Endothelial cell (in vitro differentiated cells): ENCODE measurements around the gene OPHN1. TPM values are rescaled to one million over a fixed set of nuclear protein-coding genes. Genes with fewer than 3 reads are reported as not detected.
A peak's percentile ranks its signal among the peaks of the same experiment; 100 is the strongest.

Source experiments
- DNase-seq: peaks from one replicate; pipeline ENCODE4 v3.0.0; 2021; ENCODE audit warnings: low spot score
- H3K27ac Mint-ChIP-seq: one replicate; pipeline ENCODE4 v1.8.0; 2021; ENCODE audit warnings: mixed read lengths, inconsistent platforms; ENCODE audit not compliant: unreplicated experiment
- H3K27me3 Mint-ChIP-seq: one replicate; pipeline ENCODE4 v1.8.0; 2021; ENCODE audit warnings: mild to moderate bottlenecking, moderate library complexity, mixed read lengths, inconsistent platforms; ENCODE audit not compliant: unreplicated experiment
- H3K36me3 Mint-ChIP-seq: one replicate; pipeline ENCODE4 v1.8.0; 2021; ENCODE audit warnings: mild to moderate bottlenecking, low read depth, mixed read lengths, inconsistent platforms; ENCODE audit not compliant: unreplicated experiment
- H3K4me1 Mint-ChIP-seq: one replicate; pipeline ENCODE4 v1.8.0; 2021; ENCODE audit warnings: mild to moderate bottlenecking, mixed read lengths, inconsistent platforms; ENCODE audit not compliant: unreplicated experiment
- H3K4me3 Mint-ChIP-seq: one replicate; pipeline ENCODE4 v1.8.0; 2021; ENCODE audit warnings: mild to moderate bottlenecking, mixed read lengths, inconsistent platforms; ENCODE audit not compliant: unreplicated experiment
- H3K9me3 Mint-ChIP-seq: one replicate; pipeline ENCODE4 v1.8.0; 2021; ENCODE audit warnings: mixed read lengths, inconsistent platforms; ENCODE audit not compliant: unreplicated experiment
- total RNA-seq: library from RNA; stranded (reverse); fragmentation: NEBNext Ultra II Directional; extraction: Animal tissue kit (Norgen Biotek cat#: 25700); gene quantifications from one replicate; pipeline ENCODE4 v1.2.1, GENCODE V29; 2021; ENCODE audit not compliant: unreplicated experiment
- TF ChIP-seq, protein P1 (sequence below): fragments of 200-600 bp; sonication (generic); IDR thresholded peaks from one replicate; pipeline ENCODE4 v1.5.0; 2021; ENCODE audit warnings: antibody characterized with exemption; ENCODE audit not compliant: unreplicated experiment

Gene OPHN1
- total RNA-seq, 1 donor from 2014 or later, result 13.2 TPM

GRCh38 chrX:68238568-68238967 lies 194.7 kb downstream of the OPHN1 start:
- H3K27ac Mint-ChIP-seq, result no peak overlapping the region
- H3K9me3 Mint-ChIP-seq, result no peaks in the 10 kb centered on the region
- peak; percentile 18 for DNase-seq
- peaks cover 8% of the 10 kb centered on the region for H3K4me1 Mint-ChIP-seq
- H3K27me3 Mint-ChIP-seq, result peaks cover 2% of the 10 kb centered on the region
- H3K4me3 Mint-ChIP-seq, result no peak overlapping the region
- TF ChIP-seq, protein P1, sequence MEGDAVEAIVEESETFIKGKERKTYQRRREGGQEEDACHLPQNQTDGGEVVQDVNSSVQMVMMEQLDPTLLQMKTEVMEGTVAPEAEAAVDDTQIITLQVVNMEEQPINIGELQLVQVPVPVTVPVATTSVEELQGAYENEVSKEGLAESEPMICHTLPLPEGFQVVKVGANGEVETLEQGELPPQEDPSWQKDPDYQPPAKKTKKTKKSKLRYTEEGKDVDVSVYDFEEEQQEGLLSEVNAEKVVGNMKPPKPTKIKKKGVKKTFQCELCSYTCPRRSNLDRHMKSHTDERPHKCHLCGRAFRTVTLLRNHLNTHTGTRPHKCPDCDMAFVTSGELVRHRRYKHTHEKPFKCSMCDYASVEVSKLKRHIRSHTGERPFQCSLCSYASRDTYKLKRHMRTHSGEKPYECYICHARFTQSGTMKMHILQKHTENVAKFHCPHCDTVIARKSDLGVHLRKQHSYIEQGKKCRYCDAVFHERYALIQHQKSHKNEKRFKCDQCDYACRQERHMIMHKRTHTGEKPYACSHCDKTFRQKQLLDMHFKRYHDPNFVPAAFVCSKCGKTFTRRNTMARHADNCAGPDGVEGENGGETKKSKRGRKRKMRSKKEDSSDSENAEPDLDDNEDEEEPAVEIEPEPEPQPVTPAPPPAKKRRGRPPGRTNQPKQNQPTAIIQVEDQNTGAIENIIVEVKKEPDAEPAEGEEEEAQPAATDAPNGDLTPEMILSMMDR, result peak; percentile 55
- peaks cover under 1% of the 10 kb centered on the region for H3K36me3 Mint-ChIP-seq

DNA sequence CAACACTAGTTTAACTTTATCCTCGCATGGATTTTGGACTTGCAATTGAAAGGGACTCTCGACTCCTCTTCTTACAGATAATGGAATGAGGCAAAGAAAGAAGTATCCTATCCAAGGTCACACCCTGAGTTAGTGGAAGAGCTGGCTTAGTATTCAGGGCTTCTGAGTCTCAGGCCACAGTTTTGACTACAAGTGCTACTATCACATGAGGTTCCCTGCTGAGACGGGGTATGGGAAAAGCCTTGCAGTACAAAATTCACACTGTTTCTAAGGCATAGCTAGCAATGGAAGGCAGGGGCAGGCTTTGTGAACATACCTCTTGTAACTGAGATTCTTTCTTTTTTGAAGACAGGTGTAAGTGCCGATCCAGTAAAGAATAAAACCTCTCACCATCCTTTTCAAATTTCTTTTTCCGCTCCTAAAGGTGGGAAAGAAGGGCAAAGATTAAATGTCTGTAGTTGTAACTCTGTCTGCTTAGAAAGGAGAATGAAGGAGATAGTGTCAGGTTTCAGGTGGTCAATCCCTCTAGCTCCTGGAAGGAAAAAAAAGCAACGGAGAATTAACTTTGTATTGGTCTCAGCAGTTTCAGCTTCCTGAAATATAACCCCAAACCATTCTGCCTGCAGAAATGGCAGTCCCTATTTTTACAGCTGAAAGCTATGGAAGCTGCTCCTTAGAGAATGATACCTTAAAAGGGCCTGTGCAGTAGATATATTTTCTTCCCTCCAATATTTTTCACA lies 199.0 kb downstream of the OPHN1 start:
- peak overlapping the region; percentile 36 for H3K27ac Mint-ChIP-seq
- TF ChIP-seq, protein P1, result no peak
- peaks cover 9% of the 10 kb centered on the region for H3K36me3 Mint-ChIP-seq
- H3K9me3 Mint-ChIP-seq, result no peaks in the 10 kb centered on the region
- peaks cover 2% of the 10 kb centered on the region for H3K27me3 Mint-ChIP-seq
- H3K4me3 Mint-ChIP-seq, result no peak overlapping the region
- DNase-seq, result no peak
- H3K4me1 Mint-ChIP-seq, result peaks cover 8% of the 10 kb centered on the region

GRCh38 chrX:68232206-68232605 lies 201.1 kb downstream of the OPHN1 start:
- no peak for DNase-seq
- Mint-ChIP-seq H3K27me3 (no peaks in the 10 kb centered on the region), H3K4me3 (no peak overlapping the region), H3K9me3 (no peaks in the 10 kb centered on the region), H3K4me1 (peaks cover 8% of the 10 kb centered on the region), H3K36me3 (peaks cover 9% of the 10 kb centered on the region), H3K27ac (no peak overlapping the region)
- TF ChIP-seq, protein P1, result no peak

DNA sequence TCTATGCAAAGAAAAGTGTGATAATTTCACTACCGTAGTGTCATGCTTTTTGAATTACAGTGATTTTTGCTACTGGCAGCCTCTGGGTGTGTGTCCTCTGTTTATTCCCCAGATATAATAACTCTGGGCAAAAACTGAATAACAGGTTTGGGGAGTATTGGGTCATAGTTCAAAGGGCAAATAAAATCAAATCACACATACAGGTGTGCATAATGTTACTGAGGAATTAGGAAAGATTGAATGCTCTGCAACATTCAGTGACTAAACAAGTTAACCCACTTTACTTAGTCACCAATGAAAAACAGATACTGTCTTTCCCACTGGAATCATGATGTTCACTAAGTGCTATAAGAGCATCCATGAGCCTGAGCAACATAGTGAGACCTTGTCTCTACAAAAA lies 224.3 kb downstream of the OPHN1 start:
- no peaks in the 10 kb centered on the region for H3K9me3 Mint-ChIP-seq
- DNase-seq, result no peak
- peaks cover 5% of the 10 kb centered on the region for H3K36me3 Mint-ChIP-seq
- peaks cover 14% of the 10 kb centered on the region for H3K4me1 Mint-ChIP-seq
- TF ChIP-seq, protein P1, result no peak
- H3K4me3 Mint-ChIP-seq, result no peak overlapping the region
- no peak overlapping the region for H3K27ac Mint-ChIP-seq
- no peaks in the 10 kb centered on the region for H3K27me3 Mint-ChIP-seq

DNA sequence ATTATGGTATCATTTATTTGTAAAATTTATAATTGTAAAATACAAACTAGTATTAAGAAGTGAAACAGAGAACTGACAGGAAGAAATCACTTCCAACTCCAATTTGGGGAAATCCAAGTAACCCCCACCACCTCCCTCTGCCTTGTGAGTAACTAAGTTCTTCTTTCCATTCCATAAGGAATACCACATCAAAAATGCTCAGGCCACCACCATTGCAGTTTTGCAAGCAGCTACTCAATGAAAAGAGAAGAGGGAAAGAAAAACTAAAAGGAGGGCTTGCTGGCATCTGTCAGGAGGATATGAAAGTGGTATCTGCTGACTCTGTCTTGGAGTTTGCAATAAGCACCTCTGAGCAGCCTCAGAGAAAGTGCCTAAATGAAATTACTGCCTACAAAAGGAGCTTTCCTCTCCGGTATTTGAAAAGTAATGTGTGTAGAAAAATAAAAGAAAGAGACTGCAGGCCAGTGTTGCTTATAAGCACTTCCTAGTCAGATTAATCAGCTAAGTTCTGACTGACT lies 228.7 kb downstream of the OPHN1 start:
- H3K9me3 Mint-ChIP-seq, result no peaks in the 10 kb centered on the region
- no peaks in the 10 kb centered on the region for H3K27me3 Mint-ChIP-seq
- TF ChIP-seq, protein P1, result no peak
- no peak for DNase-seq
- peaks cover 22% of the 10 kb centered on the region for H3K36me3 Mint-ChIP-seq
- H3K4me1 Mint-ChIP-seq, result no peaks in the 10 kb centered on the region
- no peak overlapping the region for H3K4me3 Mint-ChIP-seq
- no peak overlapping the region for H3K27ac Mint-ChIP-seq
